Immature natural killer cell (primary cell): ENCODE measurements around the gene MAML3. TPM values are rescaled to one million over a fixed set of nuclear protein-coding genes. Genes with fewer than 3 reads are reported as not detected.
A peak's percentile ranks its signal among the peaks of the same experiment; 100 is the strongest.

Experiments
- DNase-seq, 3 donors: peaks; one replicate each; pipeline ENCODE4 v3.0.0; 2022; ENCODE audit warnings: mixed read lengths in 1 of 3
- H3K27ac Mint-ChIP-seq, 6 donors: one replicate each; pipeline ENCODE4 v1.8.0; 2020; ENCODE audit warnings: mixed read lengths in 6 of 6, mild to moderate bottlenecking in 5 of 6, inconsistent platforms in 4 of 6, moderate library complexity in 3 of 6
- H3K27me3 Mint-ChIP-seq, 3 donors: one replicate each; pipeline ENCODE4 v1.8.0; 2020 to 2021; ENCODE audit warnings: low read depth in 3 of 3, mild to moderate bottlenecking in 3 of 3, mixed read lengths in 3 of 3, moderate library complexity in 3 of 3, inconsistent platforms in 1 of 3
- H3K36me3 Mint-ChIP-seq, 3 donors: one replicate each; pipeline ENCODE4 v1.8.0; 2020; ENCODE audit warnings: mixed read lengths in 3 of 3, inconsistent platforms in 2 of 3, mild to moderate bottlenecking in 2 of 3
- H3K4me1 Mint-ChIP-seq, 2 donors: one replicate each; pipeline ENCODE4 v1.8.0; 2020; ENCODE audit warnings: inconsistent platforms in 2 of 2, mild to moderate bottlenecking in 2 of 2, mixed read lengths in 2 of 2, moderate library complexity in 1 of 2
- H3K4me3 Mint-ChIP-seq, 5 donors: one replicate each; pipeline ENCODE4 v1.8.0; 2020; ENCODE audit warnings: mild to moderate bottlenecking in 5 of 5, mixed read lengths in 5 of 5, inconsistent platforms in 3 of 5, moderate library complexity in 3 of 5
- H3K9me3 Mint-ChIP-seq, 6 donors: one replicate each; pipeline ENCODE4 v1.8.0; 2020; ENCODE audit warnings: mild to moderate bottlenecking in 6 of 6, mixed read lengths in 6 of 6, inconsistent platforms in 4 of 6, moderate library complexity in 3 of 6
- polyA plus RNA-seq, 3 donors: library from polyadenylated mRNA; unstranded; fragments of 300-500 nt; fragmentation: Illumina TruSeq; gene quantifications; one replicate each; pipeline ENCODE4 v1.2.3, GENCODE V29; 2021

The MAML3 gene
- polyA plus RNA-seq, 3 donors from 2014 or later, result 0.41 to 1.2 TPM; not detected in 1

- Mint-ChIP-seq H3K4me1 (peaks cover 7 to 16% of the 10 kb centered on the region in 2 donors), H3K27ac (no peak overlapping the region), H3K9me3 (no peaks in the 10 kb centered on the region), H3K4me3 (no peak overlapping the region), H3K27me3 (peaks cover 0 to 3% (median 2%) of the 10 kb centered on the region in 3 donors), H3K36me3 (peaks cover 0 to 4% (median 0%) of the 10 kb centered on the region in 3 donors)
- no peak for DNase-seq
Observed at GRCh38 chr4:139903845-139904244, 250.1 kb downstream of the MAML3 start.

GRCh38 chr4:139902321-139903320 is 251.4 kb downstream of the MAML3 start:
- no peaks in the 10 kb centered on the region for H3K9me3 Mint-ChIP-seq
- H3K27ac Mint-ChIP-seq, result peak overlapping the region in 1 of 6 donors; percentile 28
- no peak for DNase-seq
- peaks cover 0 to 3% (median 2%) of the 10 kb centered on the region in 3 donors for H3K27me3 Mint-ChIP-seq
- peaks cover 7 to 16% of the 10 kb centered on the region in 2 donors for H3K4me1 Mint-ChIP-seq
- peaks cover 0 to 4% (median 0%) of the 10 kb centered on the region in 3 donors for H3K36me3 Mint-ChIP-seq
- no peak overlapping the region for H3K4me3 Mint-ChIP-seq

- no peak overlapping the region for H3K27ac Mint-ChIP-seq
- H3K27me3 Mint-ChIP-seq, result peaks cover 0 to 3% (median 2%) of the 10 kb centered on the region in 3 donors
- no peak for DNase-seq
- H3K36me3 Mint-ChIP-seq, result peaks cover 0 to 4% (median 0%) of the 10 kb centered on the region in 3 donors
- H3K4me3 Mint-ChIP-seq, result no peak overlapping the region
- peaks cover 7 to 16% of the 10 kb centered on the region in 2 donors for H3K4me1 Mint-ChIP-seq
- no peaks in the 10 kb centered on the region for H3K9me3 Mint-ChIP-seq
Observed at GRCh38 chr4:139901531-139902320, 252.3 kb downstream of the MAML3 start.

- Mint-ChIP-seq H3K4me1 (peaks cover 7 to 16% of the 10 kb centered on the region in 2 donors), H3K4me3 (no peak overlapping the region), H3K27ac (no peak overlapping the region), H3K9me3 (no peaks in the 10 kb centered on the region), H3K27me3 (peaks cover 0 to 3% (median 2%) of the 10 kb centered on the region in 3 donors), H3K36me3 (peaks cover 0 to 4% (median 0%) of the 10 kb centered on the region in 3 donors)
- no peak for DNase-seq
Observed at GRCh38 chr4:139900964-139901376, 253.0 kb downstream of the MAML3 start.

- peak overlapping the region in 2 of 6 donors; percentile 19 to 59 for H3K27ac Mint-ChIP-seq
Observed at GRCh38 chr4:139899346-139899745, 254.6 kb downstream of the MAML3 start.

GRCh38 chr4:139898293-139898692 is 255.7 kb downstream of the MAML3 start:
- Mint-ChIP-seq H3K27me3 (peaks cover 0 to 5% (median 0%) of the 10 kb centered on the region in 3 donors), H3K36me3 (no peaks in the 10 kb centered on the region), H3K4me1 (peaks cover 0 to 2% of the 10 kb centered on the region in 2 donors), H3K9me3 (no peaks in the 10 kb centered on the region), H3K4me3 (no peak overlapping the region), H3K27ac (no peak overlapping the region)
- DNase-seq, result peak; percentile 37 to 50 (median 40)

More at GRCh38 chr4:139899346-139899745, 254.6 kb downstream of the MAML3 start:
- Mint-ChIP-seq H3K4me3 (no peak overlapping the region), H3K9me3 (no peaks in the 10 kb centered on the region), H3K36me3 (no peaks in the 10 kb centered on the region), H3K27me3 (peaks cover 0 to 5% (median 0%) of the 10 kb centered on the region in 3 donors), H3K4me1 (peaks cover 4 to 10% of the 10 kb centered on the region in 2 donors)
- no peak for DNase-seq

GRCh38 chr4:139896091-139896604 is 257.8 kb downstream of the MAML3 start:
- Mint-ChIP-seq H3K27me3 (peaks cover 0 to 2% (median 0%) of the 10 kb centered on the region in 3 donors), H3K4me1 (peaks cover 0 to 2% of the 10 kb centered on the region in 2 donors), H3K4me3 (no peak overlapping the region), H3K36me3 (no peaks in the 10 kb centered on the region), H3K27ac (no peak overlapping the region), H3K9me3 (no peaks in the 10 kb centered on the region)
- DNase-seq, result no peak

GRCh38 chr4:139893801-139894200 is 260.2 kb downstream of the MAML3 start:
- Mint-ChIP-seq H3K4me3 (no peak overlapping the region), H3K27me3 (peaks cover 0 to 4% (median 2%) of the 10 kb centered on the region in 3 donors), H3K4me1 (peaks cover 5 to 11% of the 10 kb centered on the region in 2 donors), H3K27ac (no peak overlapping the region), H3K36me3 (no peaks in the 10 kb centered on the region), H3K9me3 (no peaks in the 10 kb centered on the region)
- no peak for DNase-seq

- peaks cover 9 to 17% of the 10 kb centered on the region in 2 donors for H3K4me1 Mint-ChIP-seq
- DNase-seq, result no peak
- no peak overlapping the region for H3K27ac Mint-ChIP-seq
- no peaks in the 10 kb centered on the region for H3K9me3 Mint-ChIP-seq
- H3K4me3 Mint-ChIP-seq, result no peak overlapping the region
- no peaks in the 10 kb centered on the region for H3K36me3 Mint-ChIP-seq
- peaks cover 0 to 4% (median 2%) of the 10 kb centered on the region in 3 donors for H3K27me3 Mint-ChIP-seq
Observed at GRCh38 chr4:139892973-139893736, 260.8 kb downstream of the MAML3 start.

GRCh38 chr4:139890816-139891215 is 263.2 kb downstream of the MAML3 start:
- H3K4me3 Mint-ChIP-seq, result no peak overlapping the region
- peaks cover 0 to 4% (median 2%) of the 10 kb centered on the region in 3 donors for H3K27me3 Mint-ChIP-seq
- no peak overlapping the region for H3K27ac Mint-ChIP-seq
- no peaks in the 10 kb centered on the region for H3K36me3 Mint-ChIP-seq
- DNase-seq, result no peak
- H3K9me3 Mint-ChIP-seq, result no peaks in the 10 kb centered on the region
- H3K4me1 Mint-ChIP-seq, result peaks cover 9 to 29% of the 10 kb centered on the region in 2 donors

- H3K27ac Mint-ChIP-seq, result peak overlapping the region in 1 of 6 donors; percentile 13
- H3K27me3 Mint-ChIP-seq, result peaks cover 0 to 4% (median 2%) of the 10 kb centered on the region in 3 donors
- H3K4me3 Mint-ChIP-seq, result no peak overlapping the region
- H3K4me1 Mint-ChIP-seq, result peaks cover 9 to 29% of the 10 kb centered on the region in 2 donors
- H3K36me3 Mint-ChIP-seq, result no peaks in the 10 kb centered on the region
- H3K9me3 Mint-ChIP-seq, result no peaks in the 10 kb centered on the region
- no peak for DNase-seq
Observed at GRCh38 chr4:139889901-139890300, 264.1 kb downstream of the MAML3 start.

- no peak for DNase-seq
- Mint-ChIP-seq H3K36me3 (no peaks in the 10 kb centered on the region), H3K4me1 (peaks cover 9 to 29% of the 10 kb centered on the region in 2 donors), H3K9me3 (no peaks in the 10 kb centered on the region), H3K27ac (no peak overlapping the region), H3K4me3 (peak overlapping the region in 1 of 5 donors; percentile 2), H3K27me3 (peaks cover 0 to 4% (median 0%) of the 10 kb centered on the region in 3 donors)
Observed at GRCh38 chr4:139889264-139889663, 264.7 kb downstream of the MAML3 start.
